ENCODE results near the gene HLA-DPB1.

The HLA-DPB1 gene

GRCh38 chr6:33079580-33079979 is 3.8 kb downstream of the HLA-DPB1 start:
- TF ChIP-seq ZFX (IDR thresholded peaks at IDR 0.05) (no peak), CTCF (conservative IDR thresholded peaks at IDR 0.05) (no peak)
- H3K27ac ChIP-seq: no peak overlapping the region

GRCh38 chr6:33080127-33081089 is 4.6 kb downstream of the HLA-DPB1 start:
- TF ChIP-seq ZFX (IDR thresholded peaks at IDR 0.05): no peak
- TF ChIP-seq CTCF (conservative IDR thresholded peaks at IDR 0.05): no peak
- no peak overlapping the region for H3K27ac ChIP-seq

GRCh38 chr6:33081098-33081824 is 5.5 kb downstream of the HLA-DPB1 start:
- H3K27ac ChIP-seq: no peak overlapping the region
- no peak for TF ChIP-seq ZFX (IDR thresholded peaks at IDR 0.05)
- TF ChIP-seq CTCF (conservative IDR thresholded peaks at IDR 0.05): no peak

GRCh38 chr6:33082702-33083101 is 6.9 kb downstream of the HLA-DPB1 start:
- TF ChIP-seq ZFX (IDR thresholded peaks at IDR 0.05) (no peak), CTCF (conservative IDR thresholded peaks at IDR 0.05) (peak; percentile 62)
- H3K27ac ChIP-seq: no peak overlapping the region

- no peak overlapping the region for H3K27ac ChIP-seq
- no peak for TF ChIP-seq ZFX (IDR thresholded peaks at IDR 0.05)
- no peak for TF ChIP-seq CTCF (conservative IDR thresholded peaks at IDR 0.05)
Measured at GRCh38 chr6:33085627-33086026, 9.8 kb downstream of the HLA-DPB1 start.

GRCh38 chr6:33088258-33088930 is 12.6 kb downstream of the HLA-DPB1 start:
- no peak overlapping the region for H3K27ac ChIP-seq
- no peak for TF ChIP-seq CTCF (conservative IDR thresholded peaks at IDR 0.05)
